Trophoblast cell (in vitro differentiated cells and primary cell): ENCODE measurements around the gene KIF26B.

ENCODE experiments used
- DNase-seq, 2 donors: peaks; one replicate each; pipeline ENCODE4 v3.0.0-alpha.2; 2016
- H2AFZ ChIP-seq: 2 replicates; pipeline ENCODE4 v1.6.1; 2013; ENCODE audit warnings: low read length, moderate library complexity, mild to moderate bottlenecking; ENCODE audit not compliant: insufficient read depth, poor library complexity
- H2AK5ac ChIP-seq: 2 replicates; pipeline ENCODE4 v1.6.1; 2013; ENCODE audit warnings: mild to moderate bottlenecking, low read length
- H2BK120ac ChIP-seq: 2 replicates; pipeline ENCODE4 v1.6.1; 2013; ENCODE audit warnings: low read length, mild to moderate bottlenecking, moderate library complexity; ENCODE audit not compliant: insufficient read depth, poor library complexity
- H2BK12ac ChIP-seq: 2 replicates; pipeline ENCODE4 v1.6.1; 2013; ENCODE audit warnings: mild to moderate bottlenecking, low read length, moderate library complexity
- H2BK5ac ChIP-seq: 2 replicates; pipeline ENCODE4 v1.6.1; 2013; ENCODE audit warnings: low read length, low read depth, moderate library complexity, mild to moderate bottlenecking; ENCODE audit not compliant: poor library complexity
- H3K14ac ChIP-seq: 2 replicates; pipeline ENCODE4 v1.6.1; 2013; ENCODE audit warnings: mild to moderate bottlenecking, low read length
- H3K18ac ChIP-seq: 2 replicates; pipeline ENCODE4 v1.6.1; 2013; ENCODE audit warnings: mild to moderate bottlenecking, low read length
- H3K23ac ChIP-seq: 2 replicates; pipeline ENCODE4 v1.6.1; 2013; ENCODE audit warnings: low read length
- H3K27ac ChIP-seq: 2 replicates; pipeline ENCODE4 v1.5.1; 2013; ENCODE audit warnings: low read depth, mild to moderate bottlenecking, inconsistent platforms, low read length, moderate library complexity
- H3K27me3 ChIP-seq: 2 replicates; pipeline ENCODE4 v1.6.1; 2013; ENCODE audit warnings: inconsistent platforms, mild to moderate bottlenecking, low read length, moderate library complexity; ENCODE audit not compliant: insufficient read depth
- H3K36me3 ChIP-seq, 2 experiments: 1 replicate in 1 of 2; 2 replicates in 1 of 2; pipeline ENCODE4 v1.6.1; 2013; ENCODE audit warnings: low read length in 2 of 2, mild to moderate bottlenecking in 2 of 2, moderate library complexity in 1 of 2; ENCODE audit not compliant: insufficient read depth in 2 of 2, control insufficient read depth in 1 of 2
- H3K4ac ChIP-seq: 2 replicates; pipeline ENCODE4 v1.6.1; 2013; ENCODE audit warnings: low read depth, mild to moderate bottlenecking, low read length, moderate library complexity
- H3K4me1 ChIP-seq, 2 experiments: 1 replicate in 1 of 2; 2 replicates in 1 of 2; pipeline ENCODE4 v1.6.1; 2013; ENCODE audit warnings: low read length in 2 of 2, mild to moderate bottlenecking in 2 of 2, moderate library complexity in 1 of 2; ENCODE audit not compliant: insufficient read depth in 2 of 2, control insufficient read depth in 1 of 2
- H3K4me2 ChIP-seq: 2 replicates; pipeline ENCODE4 v1.6.1; 2013; ENCODE audit warnings: inconsistent platforms, mild to moderate bottlenecking, low read length, moderate library complexity
- H3K4me3 ChIP-seq: 2 replicates; pipeline ENCODE4 v1.5.1; 2013; ENCODE audit warnings: mild to moderate bottlenecking, low read depth, low read length, inconsistent platforms
- H3K79me1 ChIP-seq: one replicate; pipeline ENCODE4 v1.6.1; 2013; ENCODE audit warnings: low read length
- H3K79me2 ChIP-seq: 2 replicates; pipeline ENCODE4 v1.6.1; 2013; ENCODE audit warnings: low read length, mild to moderate bottlenecking; ENCODE audit not compliant: control insufficient read depth, insufficient read depth, poor library complexity
- H3K9ac ChIP-seq: 2 replicates; pipeline ENCODE4 v1.6.1; 2013; ENCODE audit warnings: mild to moderate bottlenecking, low read length
- H3K9me3 ChIP-seq: 2 replicates; pipeline ENCODE4 v1.6.1; 2013; ENCODE audit warnings: low read depth, mild to moderate bottlenecking, control low read depth, inconsistent platforms, low read length; ENCODE audit not compliant: insufficient read depth
- H4K12ac ChIP-seq: 2 replicates; pipeline ENCODE4 v1.6.1; 2013; ENCODE audit warnings: low read depth, mild to moderate bottlenecking, low read length, moderate library complexity
- H4K8ac ChIP-seq: 2 replicates; pipeline ENCODE4 v1.6.1; 2013; ENCODE audit warnings: low read depth, mild to moderate bottlenecking, low read length, moderate library complexity
- H4K91ac ChIP-seq: one replicate; pipeline ENCODE4 v1.6.1; 2013; ENCODE audit warnings: low read depth, mild to moderate bottlenecking, low read length, moderate library complexity
- WGBS: extraction: QIAGEN DNeasy Blood & Tissue Kit; methylation state at CpG from one replicate; pipeline ENCODE4 v1.1.7; 2013; ENCODE audit warnings: missing lambda C conversion rate; ENCODE audit not compliant: insufficient read length, insufficient coverage; ENCODE audit errors: extremely low coverage; 5-methylcytosine and 5-hydroxymethylcytosine counted together

Gene KIF26B

GRCh38 chr1:245276445-245276844 lies 121.7 kb downstream of the KIF26B start:
- H3K4ac ChIP-seq: no peak overlapping the region
- peaks cover 2% of the 10 kb centered on the region for H3K79me1 ChIP-seq
- H3K23ac ChIP-seq: no peak overlapping the region

DNA sequence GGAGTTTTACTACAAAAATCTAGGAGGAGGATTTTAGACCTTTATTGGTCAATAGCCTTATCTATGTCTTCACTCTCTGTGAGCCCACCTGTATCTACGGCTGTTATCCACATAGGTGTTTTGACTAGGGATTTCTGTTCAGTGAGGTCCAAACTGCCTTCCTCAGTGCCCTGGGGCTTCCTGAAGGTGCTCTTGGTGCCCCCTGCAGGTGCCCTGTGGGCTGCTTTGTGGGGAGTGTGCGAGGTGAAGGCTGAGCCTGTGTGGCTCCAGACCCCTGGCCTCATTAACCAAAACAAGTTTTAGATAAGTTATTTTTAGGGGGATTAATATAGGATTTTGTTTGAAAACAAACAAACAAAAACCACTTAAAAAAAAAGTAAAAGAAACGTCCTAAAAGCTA lies 122.5 kb downstream of the KIF26B start:
- Histone ChIP-seq H3K27ac (no peak overlapping the region), H4K8ac (no peak overlapping the region), H2BK12ac (no peak overlapping the region), H2AFZ (no peak overlapping the region), H2BK120ac (no peak overlapping the region), H3K9me3 (no peaks in the 10 kb centered on the region), H3K79me2 (no peaks in the 10 kb centered on the region), H3K36me3 (peaks cover 0 to 1% of the 10 kb centered on the region in 2 experiments), H3K4ac (no peak overlapping the region), H3K14ac (no peak overlapping the region), H4K91ac (no peak overlapping the region), H4K12ac (no peak overlapping the region), H3K4me1 (peaks cover 5 to 8% of the 10 kb centered on the region in 2 experiments), H3K4me3 (no peak overlapping the region), H3K23ac (no peak overlapping the region), H2BK5ac (no peak overlapping the region), H3K9ac (no peak overlapping the region), H2AK5ac (no peak overlapping the region), H3K18ac (no peak overlapping the region), H3K27me3 (no peaks in the 10 kb centered on the region), H3K4me2 (no peak overlapping the region), H3K79me1 (peaks cover 2% of the 10 kb centered on the region)
- no peak for DNase-seq
- no CpG with 5 or more reads among the region's 3 CpGs for WGBS

More at GRCh38 chr1:245276445-245276844, 121.7 kb downstream of the KIF26B start:
- Histone ChIP-seq H3K9ac (no peak overlapping the region), H2AFZ (no peak overlapping the region), H3K18ac (no peak overlapping the region), H3K36me3 (no peaks in the 10 kb centered on the region), H3K79me2 (no peaks in the 10 kb centered on the region), H3K4me2 (no peak overlapping the region), H2BK12ac (no peak overlapping the region), H3K14ac (no peak overlapping the region), H3K4me1 (peaks cover 5 to 8% of the 10 kb centered on the region in 2 experiments), H3K4me3 (no peak overlapping the region), H4K91ac (no peak overlapping the region), H3K9me3 (no peaks in the 10 kb centered on the region), H3K27ac (no peak overlapping the region), H4K8ac (no peak overlapping the region), H2BK120ac (no peak overlapping the region), H3K27me3 (no peaks in the 10 kb centered on the region), H2BK5ac (no peak overlapping the region), H2AK5ac (no peak overlapping the region), H4K12ac (no peak overlapping the region)
- WGBS: no CpG with 5 or more reads among the region's 5 CpGs
- no peak for DNase-seq

DNA sequence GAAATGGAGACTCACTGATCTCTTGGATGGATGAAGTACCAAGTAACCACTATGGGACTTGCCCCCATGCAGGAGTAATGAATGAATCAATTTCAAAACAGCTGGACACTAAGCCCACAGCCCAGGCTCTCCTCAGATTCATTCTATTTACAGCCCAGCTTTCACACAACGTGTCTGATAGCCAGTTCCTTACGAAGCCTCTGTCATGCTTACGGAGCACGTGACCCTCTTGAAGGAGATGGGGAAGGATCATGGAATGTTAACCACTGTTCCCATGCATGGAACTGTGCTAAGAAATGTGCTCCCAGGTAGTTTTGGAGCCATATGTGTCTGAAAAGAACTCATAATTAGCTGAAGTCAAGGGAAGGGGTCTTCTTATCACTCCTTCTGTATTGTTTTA lies 124.1 kb downstream of the KIF26B start:
- H3K4ac ChIP-seq: no peak overlapping the region
- H2AK5ac ChIP-seq: peak overlapping the region; percentile 53
- no peak overlapping the region for H4K91ac ChIP-seq
- peaks cover 2% of the 10 kb centered on the region for H3K79me1 ChIP-seq
- WGBS: no CpG with 5 or more reads among the region's 4 CpGs
- H3K23ac ChIP-seq: no peak overlapping the region
- no peak for DNase-seq
- no peak overlapping the region for H3K18ac ChIP-seq
- no peaks in the 10 kb centered on the region for H3K79me2 ChIP-seq
- peak overlapping the region; percentile 4 for H4K8ac ChIP-seq
- peaks cover 5 to 8% of the 10 kb centered on the region in 2 experiments for H3K4me1 ChIP-seq
- no peak overlapping the region for H2BK12ac ChIP-seq
- H3K14ac ChIP-seq: no peak overlapping the region
- H3K9me3 ChIP-seq: peaks cover 4% of the 10 kb centered on the region
- no peak overlapping the region for H4K12ac ChIP-seq
- H3K27ac ChIP-seq: no peak overlapping the region
- H3K4me3 ChIP-seq: no peak overlapping the region
- H3K9ac ChIP-seq: no peak overlapping the region
- no peak overlapping the region for H2BK5ac ChIP-seq
- no peak overlapping the region for H2AFZ ChIP-seq
- peaks cover 5 to 6% of the 10 kb centered on the region in 2 experiments for H3K36me3 ChIP-seq
- no peaks in the 10 kb centered on the region for H3K27me3 ChIP-seq
- no peak overlapping the region for H3K4me2 ChIP-seq
- no peak overlapping the region for H2BK120ac ChIP-seq

DNA sequence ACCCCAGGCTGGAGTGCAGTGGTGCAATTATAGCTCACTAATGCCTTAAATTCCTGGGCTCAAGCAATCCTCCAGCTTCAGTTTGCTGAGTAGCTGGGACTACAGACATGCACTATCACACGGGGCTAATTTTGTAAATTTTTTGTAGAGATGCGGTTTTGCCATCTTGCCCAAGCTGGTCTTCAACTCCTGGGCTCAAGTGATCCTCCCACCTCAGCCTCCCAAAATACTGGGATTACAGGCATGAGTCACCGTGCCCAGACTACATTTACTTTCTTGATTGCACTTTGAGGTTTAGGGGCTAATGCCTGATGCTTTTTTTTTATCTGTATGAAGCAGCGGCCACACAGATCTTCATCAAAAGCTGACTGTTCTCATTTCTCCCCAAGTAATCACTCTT lies 124.6 kb downstream of the KIF26B start:
- H3K18ac ChIP-seq: no peak overlapping the region
- H2BK120ac ChIP-seq: no peak overlapping the region
- H3K27me3 ChIP-seq: no peaks in the 10 kb centered on the region
- H2BK5ac ChIP-seq: no peak overlapping the region
- no peak overlapping the region for H3K4ac ChIP-seq
- DNase-seq: no peak
- no peak overlapping the region for H3K4me3 ChIP-seq
- no peak overlapping the region for H3K23ac ChIP-seq
- no peak overlapping the region for H4K8ac ChIP-seq
- H4K91ac ChIP-seq: no peak overlapping the region
- H3K14ac ChIP-seq: no peak overlapping the region
- peaks cover 5 to 8% of the 10 kb centered on the region in 2 experiments for H3K4me1 ChIP-seq
- no CpG with 5 or more reads among the region's 4 CpGs for WGBS
- no peak overlapping the region for H2BK12ac ChIP-seq
- H3K36me3 ChIP-seq: peaks cover 5 to 6% of the 10 kb centered on the region in 2 experiments
- no peak overlapping the region for H2AFZ ChIP-seq
- no peak overlapping the region for H3K27ac ChIP-seq
- H3K9ac ChIP-seq: no peak overlapping the region
- H3K9me3 ChIP-seq: peaks cover 4% of the 10 kb centered on the region
- no peaks in the 10 kb centered on the region for H3K79me2 ChIP-seq
- no peak overlapping the region for H2AK5ac ChIP-seq
- no peak overlapping the region for H4K12ac ChIP-seq
- H3K4me2 ChIP-seq: no peak overlapping the region
- H3K79me1 ChIP-seq: peaks cover 2% of the 10 kb centered on the region
